Right ventricle myocardium inferior (tissue), 1 donor: Measurements from ENCODE around the gene DYNLT4. TPM values are rescaled to one million over a fixed set of nuclear protein-coding genes. Genes with fewer than 3 reads are reported as not detected.
A peak's percentile ranks its signal among the peaks of the same experiment; 100 is the strongest.
"Not testable (repeated sequence)": the region's sequence is repeated elsewhere in the genome, so short reads cannot be mapped to it uniquely, and the experiment has no call there.

Experiments used
- ATAC-seq: fragments of 200-7000 bp; cut with Tn5 transposase; one replicate; pipeline ENCODE4 v1.9.1; 2020; ENCODE audit warnings: mild to moderate bottlenecking, moderate library complexity
- DNase-seq: peaks from one replicate; pipeline ENCODE4 v3.0.0; 2021; ENCODE audit errors: missing footprints
- intact Hi-C: fragments of 100-400 bp; cut with DNase I; formaldehyde crosslinking; loops from one replicate; pipeline ENCODE4 v1.11.0; 2022
- total RNA-seq: library from RNA; stranded (reverse); fragmentation: NEBNext Ultra II Directional; extraction: Animal tissue kit (Norgen Biotek cat#: 25700); gene quantifications from one replicate; pipeline ENCODE4 v1.2.1, GENCODE V29; 2021
- donor health status: DM: no; HTN: yes; CAD: no; lungs with severe emphysema.

Gene DYNLT4
- total RNA-seq, 1 donor from 2014 or later: 1.0 TPM

DNA sequence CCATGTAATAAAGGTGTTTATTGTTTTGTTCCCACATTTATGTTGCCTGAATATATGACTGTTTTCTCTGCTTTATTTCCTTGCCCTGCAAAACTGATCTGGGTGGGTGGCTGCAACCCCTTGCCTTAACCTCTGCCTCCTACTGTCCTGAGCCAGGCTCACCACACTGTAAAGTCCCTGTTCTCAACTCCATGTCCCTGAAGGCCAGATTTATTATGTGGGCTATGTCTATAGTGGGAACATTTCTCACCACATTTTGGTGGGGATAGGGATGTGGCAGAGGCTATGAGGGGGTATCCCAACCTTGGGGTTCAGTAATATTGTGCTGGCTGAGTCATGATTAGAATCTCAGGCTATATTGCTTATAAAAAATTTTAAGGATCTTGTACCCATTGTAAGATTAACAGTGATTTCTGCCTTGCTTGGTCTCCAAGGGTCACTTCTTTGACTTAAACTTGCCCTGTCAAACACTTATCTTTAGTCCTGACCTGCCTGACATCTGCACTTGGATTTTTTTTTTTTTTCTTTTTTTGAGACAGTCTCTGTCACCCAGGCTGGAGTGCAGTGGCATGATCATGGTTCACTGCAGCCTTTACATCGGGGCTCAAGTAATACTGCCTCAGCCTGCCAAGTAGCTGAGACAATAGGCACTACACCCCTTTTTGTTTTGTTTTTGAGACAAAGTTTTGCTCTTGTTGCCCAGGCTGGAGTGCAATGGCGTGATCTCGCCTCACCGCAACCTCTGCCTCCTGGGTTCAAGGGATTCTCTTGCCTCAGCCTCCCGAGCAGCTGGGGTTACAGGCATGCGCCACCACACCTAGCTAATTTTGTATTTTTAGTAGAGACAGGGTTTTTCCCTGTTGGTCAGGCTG is 28.2 kb downstream of the DYNLT4 start:
- intact Hi-C loops: loop anchor here (5.0 kb wide), 1 partner anchor 228 kb away; no protein-coding TSS in a partner anchor
- ATAC-seq (no peak), DNase-seq (no peak)

GRCh38 chr1:44777969-44778635 is 29.0 kb downstream of the DYNLT4 start:
- ATAC-seq (no peak), DNase-seq (no peak)
- intact Hi-C loops: loop anchor here (5.0 kb wide), 1 partner anchor 229 kb away; no protein-coding TSS in a partner anchor

DNA sequence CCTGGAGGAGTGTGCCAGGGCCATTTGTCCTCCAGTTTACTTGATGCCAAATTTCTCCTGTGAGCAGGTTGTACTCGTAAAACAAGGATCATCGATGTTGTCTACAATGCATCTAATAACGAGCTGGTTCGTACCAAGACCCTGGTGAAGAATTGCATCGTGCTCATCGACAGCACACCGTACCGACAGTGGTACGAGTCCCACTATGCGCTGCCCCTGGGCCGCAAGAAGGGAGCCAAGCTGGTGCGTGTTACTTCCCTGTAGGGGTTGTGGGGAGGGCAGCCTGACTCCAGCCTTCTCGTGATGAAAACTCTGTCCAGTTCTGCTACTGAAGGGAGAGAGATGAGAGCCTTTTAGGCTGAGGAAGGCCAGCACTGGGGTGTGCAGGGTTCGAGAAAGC is 29.6 kb downstream of the DYNLT4 start:
- DNase-seq (no peak), ATAC-seq (no peak)
- intact Hi-C loops: loop anchor here (5.0 kb wide), 1 partner anchor 230 kb away; no protein-coding TSS in a partner anchor

GRCh38 chr1:44776730-44777068 is 30.5 kb downstream of the DYNLT4 start:
- intact Hi-C loops: loop anchor here (5.0 kb wide), 1 partner anchor 231 kb away; no protein-coding TSS in a partner anchor
- no peak for ATAC-seq
- no peak for DNase-seq

GRCh38 chr1:44775930-44776729 is 31.0 kb downstream of the DYNLT4 start:
- intact Hi-C loops: loop anchor here (2.0 to 5.0 kb wide), 2 partner anchors 37 to 231 kb away; partner anchors contain the start of gene KIF2C
- DNase-seq: no peak
- ATAC-seq: no peak

DNA sequence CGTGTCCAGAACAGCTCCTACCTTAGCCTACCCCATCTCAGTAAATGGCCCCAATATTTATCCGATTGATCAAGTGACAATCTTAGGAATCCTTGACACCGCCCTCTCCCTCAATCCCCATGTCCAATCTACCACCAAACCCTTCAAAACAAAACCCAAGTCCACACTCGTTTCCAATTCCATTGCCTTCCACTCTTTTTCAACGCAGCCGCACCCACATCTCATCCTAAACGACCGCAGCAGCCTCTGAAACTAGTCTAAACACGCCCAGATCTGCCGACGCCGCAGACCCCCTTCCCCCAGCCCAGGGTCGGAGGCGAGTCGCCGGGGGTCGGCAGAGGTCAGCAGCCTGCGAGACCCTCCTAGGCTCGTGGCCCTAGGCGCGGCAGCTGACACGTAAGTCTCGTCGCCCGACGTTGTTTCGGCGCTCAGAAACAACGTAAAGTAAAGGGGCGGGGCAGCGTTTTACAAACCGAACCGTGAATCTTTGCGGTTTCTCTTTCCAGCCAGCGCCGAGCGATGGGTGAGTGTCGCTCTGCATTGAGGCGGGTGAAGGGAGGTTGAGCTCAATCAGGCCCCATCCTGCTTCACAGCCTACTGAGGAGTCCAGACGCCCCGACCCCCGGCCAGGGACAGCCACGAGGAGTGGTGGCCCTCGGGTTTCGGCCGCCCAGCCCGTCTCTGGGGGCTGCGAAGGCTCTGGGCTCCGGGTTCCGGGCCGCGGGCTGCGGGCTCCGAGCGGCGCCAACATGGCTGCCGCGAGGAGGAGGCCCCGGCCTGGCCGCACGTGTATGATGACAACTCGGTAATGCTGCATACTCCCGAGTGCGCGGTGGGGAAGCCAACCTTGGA is 31.8 kb downstream of the DYNLT4 start, which contains the start of gene RPS8:
RPS8 (plus strand) TSS at position 463 of the 852 bp plus-strand sequence; CDS start at position 520, 57 bp downstream.
- ATAC-seq (peak; percentile 94), DNase-seq (peak; percentile 96)
- intact Hi-C loops: loop anchor here (2.0 to 5.0 kb wide), 2 partner anchors 37 to 232 kb away; partner anchors contain the start of gene KIF2C

DNA sequence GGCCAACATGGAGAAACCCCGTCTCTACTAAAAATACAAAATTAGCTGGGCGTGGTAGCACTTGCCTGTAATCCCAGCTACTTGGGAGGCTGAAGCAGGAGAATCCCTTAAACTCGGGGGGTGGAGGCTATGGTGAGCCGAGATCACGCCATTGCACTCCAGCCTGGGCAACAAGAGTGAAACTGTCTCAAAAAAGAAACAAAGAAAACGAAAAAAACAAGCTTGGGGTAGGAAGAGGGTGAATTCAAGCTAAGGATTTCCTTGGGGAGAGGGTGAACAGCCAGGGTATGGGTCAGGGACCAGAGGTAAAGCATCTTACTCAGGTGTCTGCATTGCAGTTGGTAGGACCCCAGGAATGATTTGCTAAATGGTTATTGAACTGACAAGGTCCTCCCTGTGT is 40.7 kb downstream of the DYNLT4 start:
- ATAC-seq, DNase-seq, intact Hi-C loops: not testable (repeated sequence)

- ATAC-seq (no peak), DNase-seq (no peak)
- intact Hi-C loops: no loop called here
Measured at GRCh38 chr1:44760876-44761275, 46.3 kb downstream of the DYNLT4 start.

- DNase-seq (no peak), ATAC-seq (no peak)
- intact Hi-C loops: no loop called here
Measured at GRCh38 chr1:44759077-44759476, 48.1 kb downstream of the DYNLT4 start.

DNA sequence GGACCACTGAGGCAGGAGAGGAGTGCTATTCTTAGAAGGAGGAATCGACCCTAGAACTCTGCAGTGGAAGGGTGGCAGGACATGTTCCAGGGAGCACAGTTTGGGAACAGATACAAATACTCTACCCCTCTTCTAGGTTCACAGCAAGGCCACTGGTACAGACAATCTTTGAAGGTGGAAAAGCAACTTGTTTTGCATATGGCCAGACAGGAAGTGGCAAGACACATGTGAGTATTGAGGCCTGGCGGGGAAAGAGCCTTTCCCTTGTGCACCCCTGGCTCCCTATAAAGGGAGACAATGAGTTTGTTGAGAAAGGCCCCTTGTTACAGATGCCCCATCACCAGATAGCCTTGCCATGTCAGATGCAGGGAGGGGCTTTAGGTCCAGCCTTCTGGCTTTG is 49.7 kb downstream of the DYNLT4 start:
- intact Hi-C loops: no loop called here
- DNase-seq (no peak), ATAC-seq (no peak)

Other genes starting within 250 kb of the DYNLT4 start
- gene TMEM53, start 132.9 kb downstream of the DYNLT4 start, total RNA-seq: 11.8 TPM
- 0.78 TPM for gene ARMH1, start 132.6 kb downstream of the DYNLT4 start, total RNA-seq
- gene RNU5D-1, start 76.2 kb downstream of the DYNLT4 start, total RNA-seq: not detected
- gene KIF2C, start 67.5 kb downstream of the DYNLT4 start, total RNA-seq: 0.87 TPM
- 833 TPM for gene RPS8, start 31.8 kb downstream of the DYNLT4 start, total RNA-seq
- not detected for gene BEST4, start 19.2 kb downstream of the DYNLT4 start, total RNA-seq
- 6.4 TPM for gene PLK3, start 7.0 kb downstream of the DYNLT4 start, total RNA-seq
- 2.8 TPM for gene BTBD19, start 1.2 kb upstream of the DYNLT4 start, total RNA-seq
- gene PTCH2, start 35.9 kb upstream of the DYNLT4 start, total RNA-seq: 0.43 TPM
- gene EIF2B3, start 179.2 kb upstream of the DYNLT4 start, total RNA-seq: 41.8 TPM
- gene HECTD3, start 204.0 kb upstream of the DYNLT4 start, total RNA-seq: 25.7 TPM
- gene UROD, start 204.9 kb upstream of the DYNLT4 start, total RNA-seq: 71.7 TPM